Right renal cortex interstitium (tissue), 3 donors: ENCODE results near the gene CHAF1B. TPM values are rescaled to one million over a fixed set of nuclear protein-coding genes. Genes with fewer than 3 reads are reported as not detected.
"Not testable (repeated sequence)": the region's sequence is repeated elsewhere in the genome, so short reads cannot be mapped to it uniquely, and the experiment has no call there.

ENCODE experiments used
- DNase-seq, 3 donors: peaks; one replicate each; pipeline ENCODE4 v3.0.0-alpha.2; 2013; ENCODE audit warnings: low read depth in 3 of 3, low spot score in 2 of 3
- polyA plus RNA-seq, 3 donors: library from polyadenylated mRNA; unstranded; fragments of 120-200 nt; gene quantifications; one replicate each; pipeline ENCODE4 v1.2.1, GENCODE V29; 2013; ENCODE audit not compliant: insufficient read length in 3 of 3

Gene CHAF1B
- polyA plus RNA-seq, 3 donors = 8.3 to 9.7 (median 8.6) TPM

DNA sequence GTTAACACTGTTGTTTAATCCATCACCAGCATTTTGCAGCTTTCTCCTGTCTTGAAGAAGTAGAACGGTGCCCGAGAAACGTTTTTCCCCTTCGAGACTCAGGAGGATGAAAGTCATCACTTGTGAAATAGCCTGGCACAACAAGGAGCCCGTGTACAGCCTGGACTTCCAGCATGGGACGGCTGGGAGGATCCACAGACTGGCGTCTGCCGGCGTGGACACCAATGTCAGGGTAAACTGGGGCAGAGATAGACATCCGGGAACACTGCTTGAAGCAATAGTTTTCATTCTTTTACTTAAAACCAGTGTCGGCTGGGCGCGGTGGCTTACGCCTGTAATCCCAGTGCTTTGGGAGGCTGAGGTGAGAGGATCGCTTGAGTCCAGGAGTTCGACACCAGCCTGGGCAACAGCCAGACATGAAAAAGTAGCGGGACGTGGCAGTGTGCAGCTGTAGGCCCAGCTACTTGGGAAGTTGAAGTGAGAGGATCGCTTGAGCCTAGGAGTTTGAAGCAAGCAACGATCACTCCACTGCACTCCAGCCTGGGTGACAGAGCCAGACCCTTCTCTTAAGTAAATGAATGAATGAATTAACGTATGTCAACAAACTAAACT is 945 bp downstream of the CHAF1B start:
- DNase-seq = no peak

DNA sequence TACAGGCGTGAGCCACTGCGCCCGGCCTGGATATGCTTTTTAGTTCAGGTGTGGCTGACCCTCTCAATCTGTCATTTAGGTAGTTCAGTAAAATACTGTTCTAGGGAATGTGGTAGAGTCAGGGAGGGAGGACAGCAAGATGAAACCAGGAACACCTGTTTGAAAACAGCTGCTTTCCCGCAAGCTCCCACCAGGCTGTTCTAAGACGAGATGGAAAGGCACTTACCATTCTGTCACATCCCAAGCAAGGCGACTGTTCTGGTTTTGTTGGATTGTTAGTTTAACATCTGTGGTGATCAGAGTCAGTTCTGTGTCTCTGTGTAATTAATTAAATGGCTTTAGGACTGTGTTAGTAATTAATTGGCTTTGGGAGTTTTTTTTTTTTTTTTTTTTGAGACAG is 2.9 kb downstream of the CHAF1B start:
- no peak for DNase-seq

DNA sequence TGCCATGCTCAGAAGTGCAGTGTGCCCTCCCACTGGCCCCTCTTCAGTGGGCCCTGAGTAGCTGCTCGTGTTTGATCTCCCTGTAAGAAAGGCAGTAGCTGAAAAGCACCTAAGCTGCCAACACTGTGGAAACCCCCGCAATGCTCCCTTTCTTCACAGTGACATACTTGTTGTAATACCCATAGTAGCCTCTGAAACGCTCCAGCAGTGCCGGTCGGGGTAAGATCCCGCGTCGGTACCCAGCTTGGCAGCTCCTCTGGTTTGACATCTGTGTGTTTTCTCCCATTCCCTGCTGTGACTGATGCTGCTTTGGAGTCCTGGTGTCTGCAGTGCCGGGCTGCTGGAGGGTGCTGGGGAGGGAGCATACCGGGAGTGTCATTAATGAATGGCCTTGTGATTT is 3.6 kb downstream of the CHAF1B start:
- no peak for DNase-seq

DNA sequence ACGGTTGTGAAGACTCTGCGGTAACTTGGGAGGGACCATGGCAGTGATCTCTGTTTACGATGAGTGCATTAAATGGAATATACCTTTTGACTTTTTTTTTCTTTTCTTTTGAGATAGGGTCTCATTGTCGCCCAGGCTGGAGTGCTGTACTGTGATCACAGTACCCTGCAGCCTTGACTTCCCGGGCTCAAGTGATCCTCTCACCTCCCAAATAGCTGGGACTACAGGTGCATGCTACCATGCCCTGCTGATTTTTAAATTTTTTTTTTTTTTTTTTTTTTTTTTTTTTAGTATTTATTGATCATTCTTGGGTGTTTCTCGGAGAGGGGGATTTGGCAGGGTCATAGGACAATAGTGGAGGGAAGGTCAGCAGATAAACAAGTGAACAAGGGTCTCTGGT is 6.5 kb downstream of the CHAF1B start:
- not testable (repeated sequence) for DNase-seq

DNA sequence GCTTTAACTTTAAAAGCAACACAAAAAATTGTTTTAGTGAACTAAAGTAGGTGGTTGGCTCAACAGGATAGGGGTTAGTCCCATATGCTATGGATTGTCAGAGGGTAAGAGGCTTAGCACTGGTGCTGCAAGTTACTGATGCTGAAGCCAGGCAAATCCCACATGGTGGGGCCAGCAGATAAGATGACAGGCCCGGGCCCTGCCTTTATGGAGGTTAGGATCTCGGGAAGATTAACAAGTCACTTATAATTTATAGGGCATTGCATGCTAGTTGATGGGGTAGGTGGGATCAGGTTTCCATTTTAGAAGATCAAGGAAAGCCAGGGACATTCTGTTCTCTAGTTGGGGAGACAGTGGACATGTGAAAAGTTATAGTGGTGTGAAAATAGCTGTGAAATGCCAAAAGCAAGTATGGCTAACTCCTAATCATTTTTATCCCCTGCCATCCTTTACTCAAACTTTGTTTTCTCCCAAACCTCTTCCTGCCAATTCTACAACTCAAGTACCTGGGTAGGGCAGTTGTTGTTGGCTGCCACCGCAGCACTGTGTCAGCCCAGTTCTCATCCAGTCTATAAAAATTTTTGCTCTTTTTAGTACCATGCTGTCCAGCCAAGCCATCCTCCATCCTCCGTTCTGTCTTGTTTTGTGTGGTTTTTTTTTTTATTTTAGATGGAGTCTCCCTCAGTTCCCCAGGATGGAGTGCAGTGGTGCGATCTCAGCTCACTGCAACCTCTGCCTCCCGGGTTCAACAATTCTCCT is 10.3 kb downstream of the CHAF1B start:
- no peak for DNase-seq

DNA sequence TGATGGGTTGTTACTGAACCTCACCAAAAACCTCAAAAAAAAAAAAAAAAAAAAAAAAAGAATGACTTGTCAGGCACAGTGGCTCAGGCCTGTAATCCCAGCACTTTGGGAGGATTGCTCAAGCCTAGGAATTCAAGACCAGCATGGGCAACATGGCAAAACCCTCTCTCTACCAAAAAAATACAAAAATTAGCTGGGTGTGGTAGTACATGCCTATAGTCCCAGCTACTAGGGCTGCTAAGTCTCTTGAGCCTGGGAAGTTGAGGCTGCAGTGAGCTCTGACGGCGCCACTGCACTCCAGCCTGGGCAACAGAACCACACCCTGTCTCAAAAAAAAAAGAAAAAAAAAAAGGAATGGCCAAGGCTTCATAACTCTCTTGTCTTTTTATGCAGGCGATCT is 11.1 kb downstream of the CHAF1B start:
- no peak for DNase-seq

DNA sequence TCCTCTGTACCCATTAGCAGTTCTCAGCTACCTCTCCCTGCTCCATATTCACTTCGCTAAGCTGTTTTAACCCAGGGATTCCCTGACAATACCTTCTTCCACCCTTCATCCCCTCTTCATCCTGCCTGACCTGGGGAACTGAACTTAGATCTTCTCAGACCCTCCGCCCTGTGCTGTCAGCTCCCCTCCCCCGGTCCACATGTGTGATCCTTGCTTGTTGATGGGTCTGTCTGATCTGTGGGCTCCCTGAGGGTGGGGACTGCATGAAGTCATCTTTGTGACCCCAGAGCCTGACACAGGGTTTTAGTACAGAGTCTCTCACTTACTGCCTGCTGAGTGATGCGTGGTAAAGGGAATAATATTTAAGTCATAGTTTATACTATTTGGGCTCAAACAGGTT is 11.8 kb downstream of the CHAF1B start:
- DNase-seq = no peak

DNA sequence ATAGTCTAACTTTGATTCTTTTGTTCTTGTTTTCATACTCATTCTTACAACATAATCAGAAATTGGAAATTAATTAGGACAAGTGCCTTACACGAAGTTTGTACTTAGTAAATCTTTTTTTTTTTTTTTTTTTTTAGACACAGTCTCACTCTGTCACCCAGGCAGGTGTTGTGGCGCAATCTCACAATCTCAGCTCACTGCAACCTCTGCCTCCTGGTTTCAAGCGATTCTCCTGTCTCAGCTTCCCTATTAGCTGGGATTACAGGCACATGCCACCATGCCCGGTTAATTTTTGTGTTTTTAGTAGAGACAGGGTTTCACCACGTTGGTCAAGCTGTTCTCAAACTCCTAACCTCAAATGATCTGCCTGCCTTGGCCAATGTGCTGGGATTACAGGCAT is 12.4 kb downstream of the CHAF1B start:
- DNase-seq = no peak

DNA sequence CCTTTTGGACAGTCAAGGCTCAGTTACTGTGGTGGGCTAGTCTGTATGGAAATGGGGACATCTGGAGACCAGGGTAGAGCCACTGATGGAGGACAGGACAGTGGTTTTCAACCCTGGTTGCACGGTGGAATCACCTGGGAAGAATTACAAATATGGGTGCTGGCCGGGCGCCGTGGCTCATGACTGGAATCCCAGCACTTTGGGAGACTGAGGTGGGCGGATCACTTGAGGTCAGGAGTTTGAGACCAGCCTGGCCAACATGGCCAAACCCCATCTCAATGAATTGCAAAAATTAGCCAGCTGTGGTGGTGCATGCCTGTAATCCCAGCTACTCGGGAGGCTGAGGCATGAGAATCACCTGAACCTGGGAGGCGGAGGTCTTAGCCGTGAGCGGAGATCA is 14.5 kb downstream of the CHAF1B start:
- not testable (repeated sequence) for DNase-seq

DNA sequence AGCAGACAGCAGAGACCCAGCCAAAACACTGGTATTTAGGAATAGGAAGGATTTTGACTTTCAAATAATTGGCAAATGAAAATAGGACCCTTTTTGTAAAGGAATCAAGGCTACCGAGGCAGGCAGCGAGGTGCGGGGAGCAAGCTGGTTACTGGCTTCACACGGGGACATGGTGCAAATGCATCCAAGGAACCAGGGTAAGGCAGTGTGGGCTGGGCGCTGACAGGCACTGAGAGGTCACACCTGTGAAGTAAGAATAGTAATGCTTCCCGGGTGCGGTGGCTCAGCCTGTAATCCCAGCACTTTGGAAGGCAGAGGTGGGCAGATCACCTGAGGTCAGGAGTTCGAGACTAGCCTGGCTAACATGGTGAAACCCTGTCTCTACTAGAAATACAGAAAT is 15.5 kb downstream of the CHAF1B start:
- DNase-seq = no peak

DNA sequence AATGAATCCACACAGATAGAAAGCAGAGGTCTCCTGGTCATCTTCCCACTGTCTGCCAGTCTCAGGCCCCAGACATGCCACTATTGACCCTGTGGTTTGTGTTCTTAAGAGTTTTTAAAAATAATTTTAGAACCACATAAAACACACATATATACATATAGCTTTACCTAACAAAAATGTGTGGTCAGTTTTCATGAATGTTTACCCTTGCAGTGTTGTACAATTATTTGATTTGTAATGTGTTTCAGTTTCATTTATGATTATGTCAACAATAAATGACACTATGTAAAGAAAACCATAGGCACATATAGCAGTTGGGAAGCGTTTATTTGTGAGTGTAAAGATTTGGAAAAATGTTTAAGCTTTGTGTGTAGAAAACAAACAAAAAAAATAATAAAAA is 17.1 kb downstream of the CHAF1B start:
- no peak for DNase-seq

DNA sequence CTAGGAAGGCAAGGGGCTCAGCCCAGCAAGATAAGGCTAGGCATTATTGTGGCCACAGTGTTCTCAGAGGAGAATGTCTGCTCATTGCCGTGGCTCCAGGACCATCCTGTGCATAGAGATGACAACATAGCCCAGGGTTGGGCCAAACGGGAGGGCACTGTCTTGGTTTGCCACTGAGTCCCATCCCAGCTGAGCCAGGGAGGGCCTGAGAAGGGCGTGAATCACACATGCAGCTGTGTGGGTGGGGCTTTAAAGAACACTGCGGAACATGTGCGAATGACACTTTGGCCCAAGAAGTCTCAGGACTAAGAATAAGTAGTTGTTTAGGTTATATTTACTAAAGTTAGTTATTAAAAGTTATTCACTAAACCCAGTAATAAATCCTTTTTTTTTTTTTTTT is 18.5 kb downstream of the CHAF1B start:
- no peak for DNase-seq

DNA sequence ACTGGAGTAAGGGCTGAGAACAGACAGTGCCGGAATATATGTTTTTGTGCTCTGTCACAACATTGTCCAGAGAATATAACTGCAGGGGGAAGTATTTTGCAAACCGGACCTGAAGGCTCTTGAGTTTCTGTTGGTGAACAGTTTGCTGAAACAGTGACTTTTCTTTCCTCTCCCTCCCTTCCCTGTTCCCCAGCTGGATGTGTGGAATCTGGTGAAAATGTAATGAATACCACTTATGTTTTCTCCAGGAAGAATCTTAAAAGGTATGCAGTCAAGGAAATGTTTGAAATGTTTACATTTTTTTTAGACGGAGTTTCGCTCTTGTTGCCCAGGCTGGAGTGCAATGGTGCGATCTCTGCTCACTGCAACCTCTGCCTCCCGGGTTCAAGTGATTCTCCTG is 23.4 kb downstream of the CHAF1B start:
- no peak for DNase-seq

DNA sequence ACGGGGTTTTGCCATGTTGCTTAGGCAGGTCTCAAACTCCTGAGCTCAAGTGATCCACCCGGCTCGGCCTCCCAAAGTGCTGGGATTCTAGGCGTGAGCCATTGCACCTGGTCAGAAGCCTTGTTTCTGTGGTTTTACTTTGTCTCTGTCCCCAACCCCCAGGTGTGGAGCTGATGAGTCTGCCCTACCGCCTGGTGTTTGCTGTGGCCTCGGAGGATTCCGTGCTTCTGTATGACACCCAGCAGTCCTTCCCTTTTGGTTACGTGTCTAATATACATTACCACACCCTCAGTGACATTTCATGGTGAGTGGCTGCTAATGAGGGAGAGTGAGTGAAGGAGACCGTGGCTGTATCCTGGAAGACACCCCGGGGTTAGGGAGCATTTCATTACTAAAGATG is 26.1 kb downstream of the CHAF1B start:
- DNase-seq = no peak

DNA sequence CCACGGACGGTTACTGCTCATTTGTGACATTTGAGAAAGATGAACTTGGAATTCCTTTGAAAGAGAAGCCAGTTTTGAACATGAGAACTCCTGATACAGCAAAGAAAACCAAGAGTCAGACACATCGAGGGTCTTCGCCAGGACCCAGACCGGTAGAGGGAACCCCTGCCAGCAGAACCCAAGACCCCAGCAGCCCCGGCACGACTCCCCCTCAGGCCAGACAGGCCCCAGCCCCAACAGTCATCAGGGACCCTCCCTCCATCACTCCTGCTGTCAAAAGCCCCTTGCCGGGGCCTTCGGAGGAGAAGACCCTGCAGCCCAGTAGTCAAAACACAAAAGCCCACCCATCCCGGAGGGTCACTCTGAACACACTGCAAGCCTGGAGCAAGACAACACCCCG is 27.7 kb downstream of the CHAF1B start:
- no peak for DNase-seq

DNA sequence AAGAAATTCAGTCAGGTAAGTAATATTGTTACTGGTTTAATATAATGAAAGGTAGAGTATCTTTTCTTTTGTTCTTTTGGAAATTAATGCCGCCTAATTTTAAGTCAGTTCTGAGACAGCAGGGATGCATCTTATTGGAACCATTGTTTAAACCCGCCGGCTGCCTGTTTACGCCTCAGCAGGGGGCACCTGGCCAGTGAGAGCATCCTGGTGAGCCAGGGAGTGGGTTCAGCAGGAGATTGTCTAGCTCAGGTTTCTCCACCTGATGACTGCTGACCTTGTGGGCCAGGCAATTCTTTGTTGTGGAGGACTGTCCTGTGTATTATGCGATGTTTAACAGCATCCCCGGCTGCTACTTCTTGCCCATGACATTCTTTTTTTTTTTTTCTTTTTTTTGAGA is 30.2 kb downstream of the CHAF1B start:
- no peak for DNase-seq

DNA sequence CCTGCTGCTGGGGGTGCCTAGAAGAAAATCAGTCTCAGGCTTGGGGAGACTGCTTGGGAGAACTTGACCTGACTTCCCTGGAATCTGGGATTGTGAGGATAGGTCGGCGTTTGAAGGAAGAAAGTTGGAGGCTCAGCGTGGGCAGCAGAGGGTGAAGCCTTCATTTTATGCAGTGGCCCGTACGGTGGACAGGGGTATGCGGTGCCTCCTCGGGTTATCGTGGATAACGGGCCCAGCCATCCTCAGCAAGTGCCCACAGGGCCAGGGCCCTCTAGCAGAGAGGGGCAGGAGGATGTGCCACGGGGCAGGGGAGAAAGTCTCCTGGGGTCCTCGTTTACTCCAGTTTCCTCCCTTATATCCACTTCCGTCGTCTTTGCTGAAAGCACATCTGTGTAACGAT is 34.0 kb downstream of the CHAF1B start:
- no peak for DNase-seq

DNA sequence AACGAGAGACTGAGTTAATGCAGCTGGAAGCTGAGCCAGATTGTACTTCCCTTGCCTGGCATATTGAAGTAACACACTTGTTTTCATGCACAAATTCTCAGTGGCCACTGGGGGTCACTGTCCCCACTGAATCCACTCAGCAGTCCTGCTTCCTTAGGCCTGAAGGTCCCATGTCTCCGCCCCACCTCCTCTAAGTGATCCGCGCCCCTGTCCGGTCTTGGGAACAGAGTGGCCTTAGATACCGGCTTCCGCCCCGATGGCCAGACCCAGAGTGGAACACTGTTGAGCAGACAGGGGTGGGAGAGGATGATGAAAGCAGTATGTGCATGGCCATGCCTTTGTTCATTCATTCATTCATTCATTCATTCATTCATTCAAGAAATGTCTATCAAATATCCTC is 34.8 kb downstream of the CHAF1B start:
- peak; percentile 62 to 78 (median 74) for DNase-seq

DNA sequence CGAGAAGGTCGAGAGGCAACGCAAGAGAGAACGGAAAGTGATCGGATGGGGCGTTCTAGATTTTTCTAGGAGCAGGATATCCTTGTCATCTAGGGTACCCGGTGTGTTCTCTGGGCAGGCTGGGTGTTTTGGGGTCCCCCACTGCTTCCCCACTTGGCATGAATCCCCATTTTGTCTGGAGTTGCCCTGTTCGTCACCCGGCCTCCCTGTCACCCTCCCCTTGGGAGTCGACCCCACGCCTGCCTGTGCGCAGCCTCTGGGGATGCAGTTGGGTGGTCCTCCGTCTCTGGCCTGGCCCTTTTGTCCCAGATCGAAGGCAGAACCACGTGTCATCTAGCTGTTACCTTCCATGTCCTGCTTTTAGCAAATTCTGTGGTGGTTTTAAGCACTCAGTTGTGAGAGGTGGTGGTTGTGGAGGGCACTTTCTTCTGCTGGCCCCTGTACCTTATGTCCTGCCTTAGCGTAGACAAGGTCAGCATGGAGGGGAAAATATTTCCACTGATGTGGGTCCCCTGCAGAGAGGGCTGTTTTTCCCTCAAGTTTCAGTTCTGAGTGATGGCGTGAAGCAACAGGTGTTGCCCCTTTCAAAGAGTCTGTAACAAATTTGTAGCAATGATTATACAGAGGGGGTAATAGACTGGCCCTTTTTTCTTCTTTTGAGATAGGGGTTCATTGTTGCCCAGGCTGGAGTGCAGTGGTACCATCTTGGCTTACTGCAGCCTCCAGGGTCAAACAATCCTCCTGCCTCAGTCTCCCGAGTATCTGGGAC is 35.6 kb downstream of the CHAF1B start:
- no peak for DNase-seq

DNA sequence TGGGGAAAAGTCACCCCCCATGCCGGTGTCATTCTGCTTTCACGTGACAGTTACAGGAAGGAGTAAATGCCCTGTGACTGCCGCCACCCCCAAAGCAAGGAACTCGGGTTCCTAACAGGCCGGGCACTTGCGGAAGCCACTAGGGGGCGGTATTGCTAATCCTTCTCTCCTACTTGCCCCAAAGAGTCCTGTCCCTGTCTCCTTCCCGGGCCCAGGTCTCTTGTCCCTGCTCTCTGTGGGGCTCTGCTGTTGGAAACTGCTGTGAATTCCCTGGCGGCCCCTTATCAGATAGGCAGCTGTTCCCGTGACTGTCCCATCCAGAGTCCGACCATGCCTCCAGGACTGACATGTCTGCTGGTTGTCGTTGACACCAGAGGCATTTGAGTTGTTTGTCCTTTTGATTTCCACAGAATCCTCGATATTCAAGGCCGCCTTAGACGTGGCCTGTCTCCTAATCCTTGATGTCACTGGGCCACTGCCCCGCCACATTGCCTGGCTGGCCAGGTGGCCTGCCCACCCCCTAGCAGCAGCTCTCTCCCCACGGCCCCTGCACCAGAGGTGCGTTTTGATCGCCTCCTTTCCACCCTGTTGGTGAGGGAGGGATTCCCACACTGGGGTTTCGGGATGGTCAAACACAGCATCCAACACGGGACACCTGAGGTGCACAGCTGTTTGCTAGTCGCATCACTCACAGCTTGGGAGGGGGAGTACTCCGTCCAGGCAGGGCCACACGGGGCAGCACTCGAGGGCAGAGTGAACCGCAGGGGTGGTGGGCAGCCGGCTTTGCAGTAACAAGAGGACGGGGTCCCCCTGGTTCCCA is 37.3 kb downstream of the CHAF1B start:
- DNase-seq = peak in 1 of 3 donors; percentile 27
